HepG2 (cell line): ENCODE data around the gene PREP. TPM values are rescaled to one million over a fixed set of nuclear protein-coding genes. Genes with fewer than 3 reads are reported as not detected.

ENCODE experiments used
- ATAC-seq: fragments of 200-7000 bp; cut with Tn5 transposase; 3 replicates; pipeline ENCODE4 v1.9.1; 2020; ENCODE audit warnings: mild to moderate bottlenecking, moderate library complexity
- BruUV-seq: library from RNA; stranded (reverse); fragments of 400-500 nt; replicated peaks from 2 replicates; lab custom pipeline; 2021; lab: Mats Ljungman, UMichigan
- CTCF ChIA-PET: fragments of 300-600 bp; formaldehyde crosslinking; extraction: SDS; loops from one replicate; lab custom pipeline; 2021; ENCODE audit warnings: low total read pairs, inconsistent platforms, low intra/inter-chr PET ratio; lab: Yijun Ruan, JAX
- POLR2A ChIA-PET: fragments of 350-600 bp; sonication (Branson Sonifier 250); formaldehyde crosslinking; loops from one replicate; lab custom pipeline; 2020; ENCODE audit warnings: antibody characterized with exemption, inconsistent platforms; lab: Yijun Ruan, JAX
- DNase-seq: peaks from one replicate; pipeline ENCODE4 v3.0.0-alpha.2; 2015; ENCODE audit warnings: low spot score
- FAIRE-seq: peaks from 3 replicates; lab custom pipeline; 2011; peaks lifted over from hg19 to GRCh38; lab: Jason Lieb, UNC
- H2AFZ ChIP-seq: one replicate; pipeline ENCODE4 v1.6.1; 2011; ENCODE audit warnings: low read length, inconsistent platforms
- H3K27ac ChIP-seq: fragments of 300-600 bp; 3 replicates; pipeline ENCODE4 v1.8.0; 2011; ENCODE audit warnings: mixed run types, mild to moderate bottlenecking, mixed read lengths, low read length, inconsistent platforms; ENCODE audit not compliant: insufficient read depth; ENCODE audit errors: extremely low read length
- H3K27me3 ChIP-seq, 2 experiments: fragments of 200-600 bp in 1 of 2; 2 replicates in 1 of 2; 3 replicates in 1 of 2; pipeline versions ENCODE4 v1.6.0 to v1.8.0; 2011; ENCODE audit warnings: low read length in 2 of 2, mild to moderate bottlenecking in 2 of 2, moderate library complexity in 2 of 2, inconsistent platforms in 1 of 2; ENCODE audit not compliant: insufficient read depth in 2 of 2, control insufficient read depth in 1 of 2
- H3K36me3 ChIP-seq, 2 experiments: fragments of 200-600 bp in 1 of 2; replicated peaks in 1 of 2; 2 replicates in 1 of 2; 3 replicates in 1 of 2; pipeline versions ENCODE4 v1.5.1 to v1.8.0; 2011; ENCODE audit warnings: low read length in 2 of 2, inconsistent platforms in 1 of 2; ENCODE audit not compliant: insufficient read depth in 2 of 2, control insufficient read depth in 1 of 2
- H3K4me1 ChIP-seq: 2 replicates; pipeline ENCODE4 v1.5.1; 2012; ENCODE audit warnings: low read length, inconsistent platforms; ENCODE audit not compliant: insufficient read depth
- H3K4me2 ChIP-seq: 2 replicates; pipeline ENCODE4 v1.6.0; 2011; ENCODE audit warnings: low read depth, low read length, inconsistent platforms
- H3K4me3 ChIP-seq, 3 experiments: fragments of 200-600 bp in 1 of 3; sonication (generic), shearing (Covaris generic) in 1 of 3; replicated peaks in 1 of 3; 2 replicates each; pipeline ENCODE4 v1.5.1; 2011 to 2016; ENCODE audit warnings: low read length in 3 of 3, inconsistent platforms in 2 of 3, low read depth in 2 of 3, mild to moderate bottlenecking in 2 of 3, control low read depth in 1 of 3, mixed read lengths in 1 of 3; ENCODE audit not compliant: insufficient read depth in 1 of 3
- H3K79me2 ChIP-seq: one replicate; pipeline ENCODE4 v1.6.1; 2011; ENCODE audit warnings: low read length, inconsistent platforms; ENCODE audit not compliant: insufficient read depth
- H3K9ac ChIP-seq: 2 replicates; pipeline ENCODE4 v1.6.0; 2011; ENCODE audit warnings: mild to moderate bottlenecking, low read depth, low read length, inconsistent platforms; ENCODE audit not compliant: insufficient read depth
- H3K9me3 ChIP-seq: 2 replicates; pipeline ENCODE4 v1.5.1; 2012; ENCODE audit warnings: mild to moderate bottlenecking, low read length
- H4K20me1 ChIP-seq: 2 replicates; pipeline ENCODE4 v1.6.0; 2011; ENCODE audit warnings: inconsistent platforms, mild to moderate bottlenecking, low read length, moderate library complexity; ENCODE audit not compliant: insufficient read depth
- CREM ChIP-seq, 2 experiments: sonication (generic) in 1 of 2; formaldehyde crosslinking in 1 of 2; IDR thresholded peaks; 2 replicates each; pipeline versions ENCODE4 v1.4.0 to v1.6.1; 2016 to 2020; ENCODE audit warnings: antibody characterized with exemption in 1 of 2, mild to moderate bottlenecking in 1 of 2, missing genetic modification reagents in 1 of 2
- GPBP1L1 ChIP-seq: sonication (generic); formaldehyde crosslinking; IDR thresholded peaks from 2 replicates; pipeline ENCODE4 v1.5.0; 2020; ENCODE audit warnings: mild to moderate bottlenecking, missing genetic modification reagents
- MAFF ChIP-seq: IDR thresholded peaks from 2 replicates; pipeline ENCODE4 v1.6.1; 2011; ENCODE audit warnings: low read depth, low read length, improper control_type of control experiment
- SATB2 ChIP-seq: sonication (generic); formaldehyde crosslinking; IDR thresholded peaks from 2 replicates; pipeline ENCODE4 v1.5.0; 2020; ENCODE audit warnings: missing genetic modification reagents
- TEAD2 ChIP-seq: sonication (generic); formaldehyde crosslinking; IDR thresholded peaks from 2 replicates; pipeline ENCODE4 v1.9.0; 2021; ENCODE audit warnings: missing genetic modification reagents
- ZFP1 ChIP-seq: IDR thresholded peaks from 2 replicates; pipeline ENCODE4 v1.6.1; 2016
- ZNF235 ChIP-seq: sonication (generic); formaldehyde crosslinking; IDR thresholded peaks from 2 replicates; pipeline ENCODE4 v1.8.1; 2023; ENCODE audit warnings: mild to moderate bottlenecking, missing genetic modification reagents, borderline replicate concordance
- ZNF256 ChIP-seq: sonication (generic); formaldehyde crosslinking; conservative IDR thresholded peaks from 2 replicates; pipeline ENCODE4 v1.4.0; 2020; ENCODE audit warnings: missing genetic modification reagents
- ZNF296 ChIP-seq: sonication (generic); formaldehyde crosslinking; conservative IDR thresholded peaks from 2 replicates; pipeline ENCODE4 v1.5.0; 2020; ENCODE audit warnings: mild to moderate bottlenecking, missing genetic modification reagents
- ZNF639 ChIP-seq: conservative IDR thresholded peaks from 2 replicates; pipeline ENCODE4 v1.6.1; 2018; ENCODE audit warnings: missing genetic modification reagents
- ZNF704 ChIP-seq: sonication (generic); formaldehyde crosslinking; IDR thresholded peaks from 2 replicates; pipeline ENCODE4 v1.8.1; 2023; ENCODE audit warnings: mild to moderate bottlenecking, inconsistent platforms, moderate library complexity, missing genetic modification reagents, borderline replicate concordance
- WGBS: methylation state at CpG from one replicate; pipeline ENCODE4 v1.1.6; 2017; ENCODE audit warnings: low lambda C conversion rate; 5-methylcytosine and 5-hydroxymethylcytosine counted together
- in situ Hi-C: cut with HindIII; loops from 2 replicates; pipeline ENCODE4 v1.10.0; 2017; ENCODE audit warnings: low pct_unique_long_range_greater_than_20kb; ENCODE audit not compliant: extremely low pct_ligation_motif_present
- intact Hi-C: fragments of 100-400 bp; cut with micrococcal nuclease; formaldehyde crosslinking; loops from one replicate; pipeline ENCODE4 v1.10.0; 2022; ENCODE audit not compliant: unreplicated experiment
- polyA plus RNA-seq, 8 experiments: library from polyadenylated mRNA; depleted of rRNA in 3 of 8; stranded (reverse) in 7 of 8; unstranded in 1 of 8; fragments of >200 nt; fragmentation: Illumina TruSeq in 4 of 8; extraction: Trizol in 4 of 8; gene quantifications; 2 replicates each; pipeline versions ENCODE4 v1.2.1 to v1.2.3, GENCODE V29; 2011 to 2016; ENCODE audit warnings: low read depth in 4 of 8, missing spikeins in 1 of 8, mixed read lengths in 1 of 8; ENCODE audit not compliant: insufficient read depth in 1 of 8
- total RNA-seq, 5 experiments: library from RNA; depleted of rRNA; stranded (reverse); fragments of >200 nt; fragmentation: Illumina TruSeq; extraction: Trizol; gene quantifications; 2 replicates each; pipeline ENCODE4 v1.2.3, GENCODE V29; 2016; ENCODE audit warnings: low read depth in 1 of 5

Gene PREP
- total and polyA plus RNA-seq, 2 of the 13 experiments (the other 11 are each of a cell fraction or from before 2014, with no cell fraction given): 12.6 to 15.9 TPM

GRCh38 chr6:105389543-105389942 is 13.3 kb downstream of the PREP start:
- Histone ChIP-seq H3K9ac (no peak overlapping the region), H3K4me2 (no peak overlapping the region), H2AFZ (no peak overlapping the region), H3K36me3 (peaks cover 6 to 27% of the 10 kb centered on the region in 2 experiments; a peak in 4 of 5 replicates), H3K79me2 (peaks cover 4% of the 10 kb centered on the region), H4K20me1 (no peaks in the 10 kb centered on the region), H3K9me3 (no peaks in the 10 kb centered on the region), H3K27ac (no peak overlapping the region), H3K4me1 (no peaks in the 10 kb centered on the region), H3K4me3 (no peak overlapping the region), H3K27me3 (no peaks in the 10 kb centered on the region)
- WGBS: 98% methylated on average over 5 of the region's 5 CpGs
- no TSS peak for BruUV-seq
- FAIRE-seq (no peak), DNase-seq (no peak), ATAC-seq (no peak)
- POLR2A ChIA-PET: no interaction called here
- in situ Hi-C loops (no loop called here), intact Hi-C loops (no loop called here)
- CTCF ChIA-PET: no interaction called here
- TF ChIP-seq CREM (IDR thresholded peaks at IDR 0.05): no peak
- TF ChIP-seq CREM (CRISPR knock-in tag; IDR thresholded peaks at IDR 0.05): no peak
- no peak for TF ChIP-seq ZNF704 (CRISPR knock-in tag)
- no peak for TF ChIP-seq GPBP1L1
- no peak for TF ChIP-seq ZNF296 (CRISPR knock-in tag)
- TF ChIP-seq ZNF639 (CRISPR knock-in tag): no peak
- no peak for TF ChIP-seq TEAD2 (CRISPR knock-in tag)
- TF ChIP-seq MAFF: no peak
- TF ChIP-seq SATB2 (CRISPR knock-in tag): no peak
- no peak for TF ChIP-seq ZNF256 (CRISPR knock-in tag)
- no peak for TF ChIP-seq ZNF235 (CRISPR knock-in tag)
- no peak for TF ChIP-seq ZFP1 (CRISPR knock-in tag)
